HG03135 (cell line): ENCODE results near the gene CDH13.

Experiments
- ATAC-seq: cut with Tn5 transposase; IDR thresholded peaks from one replicate; pipeline ENCODE4 v1.9.1; 2021; ENCODE audit warnings: mild to moderate bottlenecking, moderate library complexity; ENCODE audit not compliant: unreplicated experiment

CDH13 gene

GRCh38 chr16:82682767-82683166 lies 56.0 kb downstream of the CDH13 start:
- no peak for ATAC-seq

GRCh38 chr16:82684256-82684655 lies 57.5 kb downstream of the CDH13 start:
- ATAC-seq = no peak

GRCh38 chr16:82685526-82685925 lies 58.8 kb downstream of the CDH13 start:
- no peak for ATAC-seq

- no peak for ATAC-seq
Observed at GRCh38 chr16:82694239-82694874, 67.6 kb downstream of the CDH13 start.

- no peak for ATAC-seq
Observed at GRCh38 chr16:82695806-82696205, 69.0 kb downstream of the CDH13 start.

GRCh38 chr16:82699260-82699659 lies 72.5 kb downstream of the CDH13 start:
- no peak for ATAC-seq

- no peak for ATAC-seq
Observed at GRCh38 chr16:82699711-82700495, 73.1 kb downstream of the CDH13 start.

GRCh38 chr16:82700541-82701235 lies 73.9 kb downstream of the CDH13 start:
- ATAC-seq = no peak

- no peak for ATAC-seq
Observed at GRCh38 chr16:82701442-82701955, 74.7 kb downstream of the CDH13 start.

- ATAC-seq = no peak
Observed at GRCh38 chr16:82703161-82703560, 76.4 kb downstream of the CDH13 start.

GRCh38 chr16:82703871-82704768 lies 77.4 kb downstream of the CDH13 start:
- ATAC-seq = no peak

- no peak for ATAC-seq
Observed at GRCh38 chr16:82709987-82710386, 83.2 kb downstream of the CDH13 start.

- ATAC-seq = no peak
Observed at GRCh38 chr16:82713778-82714177, 87.0 kb downstream of the CDH13 start.

- no peak for ATAC-seq
Observed at GRCh38 chr16:82715160-82715559, 88.4 kb downstream of the CDH13 start.

- no peak for ATAC-seq
Observed at GRCh38 chr16:82715833-82716232, 89.1 kb downstream of the CDH13 start.

- no peak for ATAC-seq
Observed at GRCh38 chr16:82716361-82716855, 89.6 kb downstream of the CDH13 start.

GRCh38 chr16:82720414-82720813 lies 93.6 kb downstream of the CDH13 start:
- ATAC-seq = no peak

- no peak for ATAC-seq
Observed at GRCh38 chr16:82726306-82726705, 99.5 kb downstream of the CDH13 start.

GRCh38 chr16:82728901-82729300 lies 102.1 kb downstream of the CDH13 start:
- no peak for ATAC-seq

GRCh38 chr16:82730901-82731300 lies 104.1 kb downstream of the CDH13 start:
- no peak for ATAC-seq
